Left ventricle myocardium inferior (tissue), 1 donor: Measurements from ENCODE around the gene RNF17. TPM values are rescaled to one million over a fixed set of nuclear protein-coding genes. Genes with fewer than 3 reads are reported as not detected.

Source experiments
- DNase-seq: peaks from one replicate; pipeline ENCODE4 v3.0.0-alpha.2; 2020
- H3K27ac ChIP-seq: fragments of 200-600 bp; replicated peaks from 2 replicates; pipeline ENCODE4 v1.8.0; 2021
- H3K27me3 ChIP-seq: fragments of 200-600 bp; 2 replicates; pipeline ENCODE4 v1.8.0; 2021; ENCODE audit warnings: low read depth
- H3K36me3 ChIP-seq: fragments of 200-600 bp; 2 replicates; pipeline ENCODE4 v1.8.0; 2021
- H3K4me1 ChIP-seq: fragments of 200-600 bp; 2 replicates; pipeline ENCODE4 v1.8.0; 2021
- H3K4me3 ChIP-seq: fragments of 200-600 bp; 2 replicates; pipeline ENCODE4 v1.8.0; 2021; ENCODE audit warnings: mild to moderate bottlenecking, moderate library complexity
- H3K9me3 ChIP-seq: fragments of 200-600 bp; replicated peaks from 2 replicates; pipeline ENCODE4 v1.8.0; 2021
- intact Hi-C: fragments of 100-400 bp; cut with micrococcal nuclease; formaldehyde crosslinking; loops from one replicate; pipeline ENCODE4 v1.11.0; 2022
- total RNA-seq: library from RNA; stranded (reverse); fragmentation: NEBNext Ultra II Directional; extraction: Animal tissue kit (Norgen Biotek cat#: 25700); gene quantifications from one replicate; pipeline ENCODE4 v1.2.1, GENCODE V29; 2021
- TF ChIP-seq, protein P1 (sequence below): fragments of 200-600 bp; IDR thresholded peaks from 2 replicates; pipeline ENCODE4 v1.8.0; 2021; ENCODE audit warnings: antibody characterized with exemption, mild to moderate bottlenecking, borderline replicate concordance
- donor health status: DM: no; HTN: yes; CAD: no; lungs with severe emphysema.

RNF17 gene
- total RNA-seq, 1 donor from 2014 or later, result not detected

DNA sequence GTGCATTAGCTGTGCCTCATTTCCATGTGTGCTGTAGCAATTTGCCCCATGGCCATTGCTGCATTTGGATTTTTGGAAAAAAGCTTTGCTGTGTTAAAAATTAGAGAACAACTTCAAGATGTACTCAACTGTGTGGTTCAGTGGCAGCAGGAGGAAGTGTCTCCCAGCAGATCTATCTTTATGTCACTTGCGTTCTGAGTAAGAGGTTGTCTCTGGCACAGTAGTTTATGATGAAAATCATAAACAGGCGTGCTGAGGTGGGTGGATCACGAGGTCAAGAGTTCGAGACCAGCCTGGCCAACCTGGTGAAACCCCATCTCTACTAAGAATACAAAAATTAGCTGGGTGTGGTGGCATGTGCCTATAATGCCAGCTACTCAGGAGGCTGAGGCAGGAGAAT lies 29.0 kb upstream of the RNF17 start:
- no peak overlapping the region for H3K4me3 ChIP-seq
- intact Hi-C loops, result no loop called here

DNA sequence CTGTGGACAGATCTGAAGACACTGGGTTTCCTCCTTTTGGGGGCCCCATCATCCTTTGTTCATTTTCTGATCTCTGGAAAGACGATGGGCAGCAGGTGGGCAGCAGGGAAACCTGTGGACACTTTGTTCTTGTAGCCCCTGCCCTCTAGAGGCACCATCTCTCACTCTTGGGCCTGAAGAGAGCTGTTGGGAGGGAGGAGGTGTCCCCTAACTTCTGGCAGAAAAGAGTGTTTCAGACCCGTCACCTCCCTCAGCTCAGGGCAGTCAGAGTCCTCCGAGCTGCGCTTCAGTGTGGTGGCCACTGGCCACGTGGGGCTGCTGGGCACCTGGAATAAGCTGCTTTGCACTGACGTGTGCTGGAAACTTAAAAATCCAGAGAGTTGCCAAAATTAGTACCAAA lies 26.9 kb upstream of the RNF17 start:
- intact Hi-C loops, result no loop called here
- TF ChIP-seq, protein P1, sequence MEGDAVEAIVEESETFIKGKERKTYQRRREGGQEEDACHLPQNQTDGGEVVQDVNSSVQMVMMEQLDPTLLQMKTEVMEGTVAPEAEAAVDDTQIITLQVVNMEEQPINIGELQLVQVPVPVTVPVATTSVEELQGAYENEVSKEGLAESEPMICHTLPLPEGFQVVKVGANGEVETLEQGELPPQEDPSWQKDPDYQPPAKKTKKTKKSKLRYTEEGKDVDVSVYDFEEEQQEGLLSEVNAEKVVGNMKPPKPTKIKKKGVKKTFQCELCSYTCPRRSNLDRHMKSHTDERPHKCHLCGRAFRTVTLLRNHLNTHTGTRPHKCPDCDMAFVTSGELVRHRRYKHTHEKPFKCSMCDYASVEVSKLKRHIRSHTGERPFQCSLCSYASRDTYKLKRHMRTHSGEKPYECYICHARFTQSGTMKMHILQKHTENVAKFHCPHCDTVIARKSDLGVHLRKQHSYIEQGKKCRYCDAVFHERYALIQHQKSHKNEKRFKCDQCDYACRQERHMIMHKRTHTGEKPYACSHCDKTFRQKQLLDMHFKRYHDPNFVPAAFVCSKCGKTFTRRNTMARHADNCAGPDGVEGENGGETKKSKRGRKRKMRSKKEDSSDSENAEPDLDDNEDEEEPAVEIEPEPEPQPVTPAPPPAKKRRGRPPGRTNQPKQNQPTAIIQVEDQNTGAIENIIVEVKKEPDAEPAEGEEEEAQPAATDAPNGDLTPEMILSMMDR, result no peak
- Histone ChIP-seq H3K4me3 (no peak overlapping the region), H3K27me3 (peaks cover 6% of the 10 kb centered on the region), H3K9me3 (peaks cover 2% of the 10 kb centered on the region), H3K36me3 (no peaks in the 10 kb centered on the region), H3K27ac (no peak overlapping the region), H3K4me1 (no peaks in the 10 kb centered on the region)
- DNase-seq, result no peak

More for the DNA sequence above, 29.0 kb upstream of the RNF17 start:
- H3K9me3 ChIP-seq, result peaks cover 14% of the 10 kb centered on the region
- H3K27ac ChIP-seq, result no peak overlapping the region
- TF ChIP-seq, protein P1, result no peak
- no peak for DNase-seq
- no peaks in the 10 kb centered on the region for H3K36me3 ChIP-seq
- no peaks in the 10 kb centered on the region for H3K4me1 ChIP-seq
- H3K27me3 ChIP-seq, result no peaks in the 10 kb centered on the region

DNA sequence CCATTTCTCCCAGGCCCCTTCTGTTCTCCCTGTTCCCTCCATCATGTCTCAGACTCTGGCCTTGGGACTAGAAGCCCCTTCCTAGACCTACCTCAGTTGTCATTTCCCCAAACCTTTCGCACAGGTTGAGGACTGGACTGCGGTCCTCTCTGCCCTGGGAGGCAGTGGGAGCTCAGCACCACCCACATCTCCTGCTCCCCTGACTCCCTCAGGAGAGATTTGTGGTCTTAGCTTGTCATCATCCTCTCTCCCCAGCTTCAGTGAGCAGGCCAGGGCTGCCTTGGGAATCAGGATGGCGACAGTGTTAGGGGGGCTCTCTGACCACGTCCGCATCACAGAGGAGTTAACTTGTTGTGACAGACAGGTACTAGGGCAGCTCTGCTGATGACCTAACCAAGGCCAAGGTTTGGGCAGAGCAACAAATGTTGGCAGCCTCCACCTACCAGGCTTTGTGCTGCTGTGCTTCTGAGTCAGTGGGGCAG lies 25.6 kb upstream of the RNF17 start:
- no peak overlapping the region for H3K4me3 ChIP-seq
- H3K36me3 ChIP-seq, result no peaks in the 10 kb centered on the region
- TF ChIP-seq, protein P1, result no peak
- no peaks in the 10 kb centered on the region for H3K4me1 ChIP-seq
- intact Hi-C loops, result no loop called here
- no peak for DNase-seq
- H3K27ac ChIP-seq, result no peak overlapping the region
- H3K27me3 ChIP-seq, result peaks cover 19% of the 10 kb centered on the region
- no peaks in the 10 kb centered on the region for H3K9me3 ChIP-seq

DNA sequence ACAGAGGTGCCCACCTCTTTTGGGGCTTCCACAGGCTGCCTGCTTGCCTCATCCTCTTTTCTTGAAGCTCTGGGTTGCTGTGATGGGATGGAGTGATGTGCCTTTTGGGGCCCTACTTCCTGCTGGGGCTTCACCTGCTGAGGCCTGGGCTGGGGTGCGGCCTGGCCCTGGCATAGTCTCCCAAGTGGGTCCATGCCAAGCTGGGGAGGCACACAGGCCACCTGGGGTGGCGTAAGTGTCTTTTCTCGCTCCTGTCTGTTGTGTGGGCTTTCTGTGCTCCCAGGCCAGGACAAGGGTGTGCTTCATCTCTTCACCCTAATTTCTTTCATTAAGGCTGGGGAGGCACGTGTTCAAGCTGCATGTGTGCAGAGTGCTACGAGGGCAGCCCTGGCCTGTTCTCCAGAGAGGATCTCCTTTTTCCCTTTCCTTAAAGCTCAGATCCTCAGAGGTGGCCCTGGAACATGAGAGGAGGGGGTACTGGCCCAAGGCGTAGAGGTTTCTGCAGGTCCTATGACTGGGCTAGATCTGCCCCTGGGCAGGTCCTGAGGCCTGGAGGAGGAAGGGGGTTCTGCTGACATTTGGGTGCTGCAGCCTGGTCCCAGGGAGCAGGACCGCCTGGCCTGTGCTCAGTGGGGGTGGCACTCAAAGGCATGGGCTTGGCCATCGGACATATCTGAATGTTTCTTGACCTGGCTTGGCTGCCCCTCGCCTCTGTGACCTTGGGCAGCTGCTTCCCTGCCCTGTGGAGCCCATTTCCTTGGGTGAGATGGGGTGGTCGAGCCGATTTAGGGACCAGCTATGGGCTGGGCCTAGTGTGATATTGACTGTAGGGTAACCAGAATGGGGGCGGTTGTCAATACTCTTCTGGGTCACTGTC lies 23.7 kb upstream of the RNF17 start:
- Histone ChIP-seq H3K27ac (no peak overlapping the region), H3K36me3 (no peaks in the 10 kb centered on the region), H3K27me3 (peaks cover 38% of the 10 kb centered on the region), H3K9me3 (no peaks in the 10 kb centered on the region), H3K4me3 (no peak overlapping the region), H3K4me1 (no peaks in the 10 kb centered on the region)
- no peak for DNase-seq
- TF ChIP-seq, protein P1, result no peak
- intact Hi-C loops, result no loop called here

DNA sequence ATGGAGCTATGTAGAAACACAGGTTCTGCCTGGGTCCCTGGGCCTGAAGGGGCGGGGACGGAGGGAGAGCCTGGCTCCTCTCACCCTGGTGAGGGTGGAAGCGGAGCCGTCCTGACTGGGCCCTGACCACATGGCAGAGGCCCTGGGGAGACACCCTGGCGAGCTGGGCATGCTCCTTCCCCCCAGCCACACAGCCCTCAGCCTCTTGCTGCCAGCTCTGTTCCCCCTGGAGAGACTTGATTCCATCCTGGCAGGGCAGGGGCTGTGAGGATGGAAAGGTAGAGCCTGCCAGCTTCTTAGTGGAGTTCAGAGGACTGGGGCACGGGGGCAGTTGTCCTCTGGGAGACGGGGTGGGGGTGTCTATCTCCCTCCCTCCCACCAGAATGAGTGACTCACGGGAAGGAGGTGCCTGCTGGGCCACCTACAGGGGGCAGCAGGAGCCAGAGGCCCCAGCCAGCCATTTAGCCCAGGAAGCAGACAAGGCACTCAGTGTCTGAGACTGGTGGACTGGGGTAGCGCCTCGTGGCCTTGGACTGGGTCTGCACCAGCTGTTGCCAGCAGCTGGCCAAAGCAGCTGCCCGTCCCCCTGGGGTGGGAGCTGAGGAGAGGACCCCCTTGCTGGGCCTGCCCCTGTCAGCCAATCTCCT lies 22.8 kb upstream of the RNF17 start:
- H3K27ac ChIP-seq, result no peak overlapping the region
- DNase-seq, result no peak
- peaks cover 1% of the 10 kb centered on the region for H3K4me1 ChIP-seq
- H3K4me3 ChIP-seq, result no peak overlapping the region
- peaks cover 46% of the 10 kb centered on the region for H3K27me3 ChIP-seq
- intact Hi-C loops, result no loop called here
- TF ChIP-seq, protein P1, result peak; percentile 10
- H3K36me3 ChIP-seq, result no peaks in the 10 kb centered on the region
- H3K9me3 ChIP-seq, result no peaks in the 10 kb centered on the region
